Measurements from ENCODE around the gene COL17A1.

DNA sequence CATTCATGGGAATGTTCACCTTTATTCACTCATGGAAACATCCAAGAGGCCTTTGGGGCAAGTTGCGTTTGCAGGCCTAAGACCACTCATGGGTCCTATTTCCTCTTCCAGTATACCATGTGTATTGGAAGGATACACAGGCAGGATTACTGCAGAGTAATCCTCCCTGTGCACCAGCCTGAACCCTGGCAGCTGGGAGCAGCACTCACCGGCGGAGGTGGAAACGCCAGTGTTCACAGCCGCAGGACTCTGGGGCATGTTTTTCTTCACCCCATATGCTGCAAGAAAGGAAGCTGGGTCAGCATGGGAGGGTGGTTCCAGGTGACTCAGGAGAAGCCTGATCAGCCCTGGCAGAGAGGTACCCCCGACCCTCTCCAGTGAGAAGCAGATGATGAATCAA lies 24.5 kb downstream of the COL17A1 start:
- TF ChIP-seq CTCF (CRISPR knock-in tag; IDR thresholded peaks at IDR 0.05): no peak
- TF ChIP-seq MAX (IDR thresholded peaks at IDR 0.05): no peak
- TF ChIP-seq, protein P1, sequence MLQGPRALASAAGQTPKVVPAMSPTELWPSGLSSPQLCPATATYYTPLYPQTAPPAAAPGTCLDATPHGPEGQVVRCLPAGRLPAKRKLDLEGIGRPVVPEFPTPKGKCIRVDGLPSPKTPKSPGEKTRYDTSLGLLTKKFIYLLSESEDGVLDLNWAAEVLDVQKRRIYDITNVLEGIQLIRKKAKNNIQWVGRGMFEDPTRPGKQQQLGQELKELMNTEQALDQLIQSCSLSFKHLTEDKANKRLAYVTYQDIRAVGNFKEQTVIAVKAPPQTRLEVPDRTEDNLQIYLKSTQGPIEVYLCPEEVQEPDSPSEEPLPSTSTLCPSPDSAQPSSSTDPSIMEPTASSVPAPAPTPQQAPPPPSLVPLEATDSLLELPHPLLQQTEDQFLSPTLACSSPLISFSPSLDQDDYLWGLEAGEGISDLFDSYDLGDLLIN (CRISPR knock-in tag; IDR thresholded peaks at IDR 0.05; ENCODE audit: borderline replicate concordance): no peak
- TF ChIP-seq NCOA1 (CRISPR knock-in tag; IDR thresholded peaks at IDR 0.05): no peak
- no peak for TF ChIP-seq RARG (CRISPR knock-in tag; IDR thresholded peaks at IDR 0.05; ENCODE audit: low read depth)
